Measurements from ENCODE around the gene RASAL1. TPM values are rescaled to one million over a fixed set of nuclear protein-coding genes. Genes with fewer than 3 reads are reported as not detected.

Gene RASAL1
- total RNA-seq, 1 experiment from 2014 or later, result 0.32 TPM

GRCh38 chr12:113054948-113055486 lies 80.5 kb downstream of the RASAL1 start:
- H3K4me3 ChIP-seq (ENCODE audit: low read depth, low read length, poor library complexity, severe bottlenecking), result no peak overlapping the region
- CTCF ChIA-PET, result no interaction called here
- DNase-seq (ENCODE audit: low spot score), result no peak
- POLR2A ChIA-PET (ENCODE audit: low non-redundant PET), result no interaction called here
- TF ChIP-seq EZH2 (IDR thresholded peaks at IDR 0.05; ENCODE audit: borderline replicate concordance, low read depth, low read length, poor library complexity, severe bottlenecking), result no peak
- no peak for TF ChIP-seq CTCF (conservative IDR thresholded peaks at IDR 0.05; ENCODE audit: low read depth, low read length)
- intact Hi-C loops (cut with micrococcal nuclease; ENCODE audit: unreplicated experiment), result loop anchor here (5.0 to 10.0 kb wide), 3 partner anchors 42 to 370 kb away; partner anchors contain the start of gene SDSL
- no peaks in the 10 kb centered on the region for H3K9me3 ChIP-seq (ENCODE audit: low read depth, low read length, poor library complexity, severe bottlenecking)
- no peaks in the 10 kb centered on the region for H3K4me1 ChIP-seq (ENCODE audit: insufficient read depth, low read length, poor library complexity, severe bottlenecking)
- BruUV-seq (replicated peaks), result no TSS peak
- no peak overlapping the region for H3K27ac ChIP-seq (ENCODE audit: low read depth, low read length, poor library complexity, severe bottlenecking)
- peaks cover 15% of the 10 kb centered on the region for H3K27me3 ChIP-seq (replicated peaks; ENCODE audit: insufficient read depth, low read depth, low read length, poor library complexity)
- no peaks in the 10 kb centered on the region for H3K36me3 ChIP-seq (ENCODE audit: insufficient read depth, low read length, poor library complexity, severe bottlenecking)

- POLR2A ChIA-PET (ENCODE audit: low non-redundant PET), result no interaction called here
- H3K4me3 ChIP-seq (ENCODE audit: low read depth, low read length, poor library complexity, severe bottlenecking), result no peak overlapping the region
- CTCF ChIA-PET, result no interaction called here
- peaks cover 15% of the 10 kb centered on the region for H3K27me3 ChIP-seq (replicated peaks; ENCODE audit: insufficient read depth, low read depth, low read length, poor library complexity)
- no peak for DNase-seq (ENCODE audit: low spot score)
- H3K4me1 ChIP-seq (ENCODE audit: insufficient read depth, low read length, poor library complexity, severe bottlenecking), result no peaks in the 10 kb centered on the region
- H3K27ac ChIP-seq (ENCODE audit: low read depth, low read length, poor library complexity, severe bottlenecking), result no peak overlapping the region
- intact Hi-C loops (cut with micrococcal nuclease; ENCODE audit: unreplicated experiment), result loop anchor here (5.0 to 10.0 kb wide), 3 partner anchors 45 to 372 kb away; partner anchors contain the start of gene SDSL
- TF ChIP-seq CTCF (conservative IDR thresholded peaks at IDR 0.05; ENCODE audit: low read depth, low read length) (no peak), EZH2 (IDR thresholded peaks at IDR 0.05; ENCODE audit: borderline replicate concordance, low read depth, low read length, poor library complexity, severe bottlenecking) (no peak)
- H3K9me3 ChIP-seq (ENCODE audit: low read depth, low read length, poor library complexity, severe bottlenecking), result no peaks in the 10 kb centered on the region
- BruUV-seq (replicated peaks), result no TSS peak
- H3K36me3 ChIP-seq (ENCODE audit: insufficient read depth, low read length, poor library complexity, severe bottlenecking), result no peaks in the 10 kb centered on the region
Measured at GRCh38 chr12:113052326-113052725, 83.2 kb downstream of the RASAL1 start.

GRCh38 chr12:113051759-113052158 lies 83.8 kb downstream of the RASAL1 start:
- no peaks in the 10 kb centered on the region for H3K36me3 ChIP-seq (ENCODE audit: insufficient read depth, low read length, poor library complexity, severe bottlenecking)
- ChIA-PET POLR2A (ENCODE audit: low non-redundant PET) (no interaction called here), CTCF (no interaction called here)
- H3K4me1 ChIP-seq (ENCODE audit: insufficient read depth, low read length, poor library complexity, severe bottlenecking), result no peaks in the 10 kb centered on the region
- no TSS peak for BruUV-seq (replicated peaks)
- no peak overlapping the region for H3K4me3 ChIP-seq (ENCODE audit: low read depth, low read length, poor library complexity, severe bottlenecking)
- H3K27ac ChIP-seq (ENCODE audit: low read depth, low read length, poor library complexity, severe bottlenecking), result no peak overlapping the region
- intact Hi-C loops (cut with micrococcal nuclease; ENCODE audit: unreplicated experiment), result loop anchor here (5.0 to 10.0 kb wide), 3 partner anchors 46 to 373 kb away; partner anchors contain the start of gene SDSL
- peaks cover 15% of the 10 kb centered on the region for H3K27me3 ChIP-seq (replicated peaks; ENCODE audit: insufficient read depth, low read depth, low read length, poor library complexity)
- no peak for DNase-seq (ENCODE audit: low spot score)
- TF ChIP-seq EZH2 (IDR thresholded peaks at IDR 0.05; ENCODE audit: borderline replicate concordance, low read depth, low read length, poor library complexity, severe bottlenecking) (no peak), CTCF (conservative IDR thresholded peaks at IDR 0.05; ENCODE audit: low read depth, low read length) (no peak)
- H3K9me3 ChIP-seq (ENCODE audit: low read depth, low read length, poor library complexity, severe bottlenecking), result no peaks in the 10 kb centered on the region

Data from A673 (cell line).